Left ventricle myocardium superior (tissue), 1 donor: Measurements from ENCODE around the gene FAM53B. TPM values are rescaled to one million over a fixed set of nuclear protein-coding genes. Genes with fewer than 3 reads are reported as not detected.

Experiments
- ATAC-seq: fragments of 200-7000 bp; cut with Tn5 transposase; one replicate; pipeline ENCODE4 v1.9.1; 2020; ENCODE audit warnings: mild to moderate bottlenecking, moderate library complexity
- DNase-seq: peaks from one replicate; pipeline ENCODE4 v3.0.0-alpha.2; 2020
- intact Hi-C: fragments of 100-400 bp; cut with micrococcal nuclease; formaldehyde crosslinking; loops from one replicate; pipeline ENCODE4 v1.11.0; 2022
- total RNA-seq: library from RNA; stranded (reverse); fragmentation: NEBNext Ultra II Directional; extraction: Animal tissue kit (Norgen Biotek cat#: 25700); gene quantifications from one replicate; pipeline ENCODE4 v1.2.1, GENCODE V29; 2021
- donor health status: DM: no; HTN: yes; CAD: no; lungs with severe emphysema.

Gene FAM53B
- total RNA-seq, 1 donor from 2014 or later = 45.3 TPM

- DNase-seq = peak; percentile 35
- ATAC-seq = no peak
- intact Hi-C loops = no loop called here
Observed at GRCh38 chr10:124657806-124658205, 86.4 kb downstream of the FAM53B start.

GRCh38 chr10:124656541-124656940, 87.6 kb downstream of the FAM53B start:
- peak; percentile 22 for DNase-seq
- intact Hi-C loops = no loop called here
- ATAC-seq = no peak

GRCh38 chr10:124656113-124656490, 88.1 kb downstream of the FAM53B start:
- DNase-seq (peak; percentile 20), ATAC-seq (no peak)
- intact Hi-C loops = no loop called here

- ATAC-seq (no peak), DNase-seq (peak; percentile 14)
- intact Hi-C loops = no loop called here
Observed at GRCh38 chr10:124655191-124656112, 88.7 kb downstream of the FAM53B start.

- intact Hi-C loops = no loop called here
- ATAC-seq (no peak), DNase-seq (peak; percentile 23)
Observed at GRCh38 chr10:124654686-124655085, 89.5 kb downstream of the FAM53B start.

GRCh38 chr10:124653811-124654651, 90.1 kb downstream of the FAM53B start:
- intact Hi-C loops = no loop called here
- DNase-seq = peak; percentile 46

GRCh38 chr10:124653311-124653710, 90.9 kb downstream of the FAM53B start:
- DNase-seq (peak; percentile 29), ATAC-seq (no peak)
- intact Hi-C loops = no loop called here

More at GRCh38 chr10:124653811-124654651, 90.1 kb downstream of the FAM53B start:
- ATAC-seq = peak; percentile 37

GRCh38 chr10:124652701-124653100, 91.5 kb downstream of the FAM53B start:
- intact Hi-C loops = no loop called here
- ATAC-seq (peak; percentile 1), DNase-seq (peak; percentile 31)

GRCh38 chr10:124652200-124652599, 92.0 kb downstream of the FAM53B start:
- DNase-seq = peak; percentile 17
- intact Hi-C loops = no loop called here
- ATAC-seq = no peak

GRCh38 chr10:124651402-124651891, 92.7 kb downstream of the FAM53B start:
- DNase-seq (peak; percentile 32), ATAC-seq (no peak)
- intact Hi-C loops = no loop called here

GRCh38 chr10:124650820-124651401, 93.3 kb downstream of the FAM53B start:
- no peak for ATAC-seq
- intact Hi-C loops = no loop called here
- peak; percentile 26 for DNase-seq

GRCh38 chr10:124650263-124650662, 93.9 kb downstream of the FAM53B start:
- ATAC-seq = no peak
- intact Hi-C loops = no loop called here
- DNase-seq = no peak

GRCh38 chr10:124649214-124649613, 95.0 kb downstream of the FAM53B start:
- DNase-seq (peak; percentile 68), ATAC-seq (peak; percentile 52)
- intact Hi-C loops = loop anchor here (10.0 kb wide), 1 partner anchor 96 kb away; the partner anchor contains the start of gene FAM53B

GRCh38 chr10:124648738-124649137, 95.4 kb downstream of the FAM53B start:
- DNase-seq = peak; percentile 87
- peak; percentile 62 for ATAC-seq
- intact Hi-C loops = loop anchor here (10.0 kb wide), 1 partner anchor 96 kb away; the partner anchor contains the start of gene FAM53B

- intact Hi-C loops = loop anchor here (10.0 kb wide), 1 partner anchor 97 kb away; the partner anchor contains the start of gene FAM53B
- DNase-seq (no peak), ATAC-seq (no peak)
Observed at GRCh38 chr10:124648131-124648475, 96.1 kb downstream of the FAM53B start.

GRCh38 chr10:124647421-124648130, 96.6 kb downstream of the FAM53B start:
- ATAC-seq = peak; percentile 48
- DNase-seq = peak; percentile 75
- intact Hi-C loops = loop anchor here (10.0 kb wide), 1 partner anchor 97 kb away; the partner anchor contains the start of gene FAM53B

GRCh38 chr10:124646483-124647352, 97.5 kb downstream of the FAM53B start:
- ATAC-seq = peak; percentile 8
- intact Hi-C loops = loop anchor here (10.0 kb wide), 1 partner anchor 98 kb away; the partner anchor contains the start of gene FAM53B

More at GRCh38 chr10:124646483-124647352, 97.5 kb downstream of the FAM53B start:
- peak; percentile 86 for DNase-seq
